Measurements from ENCODE around the gene C10orf90.

DNA sequence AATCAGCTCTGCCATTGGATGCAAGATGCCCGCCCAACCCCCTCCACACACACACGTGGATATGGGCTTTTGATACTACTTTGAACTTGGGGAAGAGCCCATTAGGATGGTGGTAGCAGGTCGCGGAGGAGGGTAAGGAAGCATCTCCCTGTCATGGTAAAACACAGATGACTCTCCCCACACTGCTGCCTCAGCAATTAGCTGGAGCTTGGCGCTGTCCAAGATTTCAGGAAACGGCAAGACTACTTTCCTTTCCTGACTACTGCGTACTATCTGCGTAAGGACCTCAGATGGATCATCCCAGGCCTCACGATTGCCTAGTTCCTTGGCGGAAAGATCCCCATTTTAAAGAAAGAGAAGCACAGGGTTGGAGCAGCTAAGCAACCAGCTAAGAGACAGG lies 134.3 kb downstream of the C10orf90 start:
- TF ChIP-seq, protein P1, sequence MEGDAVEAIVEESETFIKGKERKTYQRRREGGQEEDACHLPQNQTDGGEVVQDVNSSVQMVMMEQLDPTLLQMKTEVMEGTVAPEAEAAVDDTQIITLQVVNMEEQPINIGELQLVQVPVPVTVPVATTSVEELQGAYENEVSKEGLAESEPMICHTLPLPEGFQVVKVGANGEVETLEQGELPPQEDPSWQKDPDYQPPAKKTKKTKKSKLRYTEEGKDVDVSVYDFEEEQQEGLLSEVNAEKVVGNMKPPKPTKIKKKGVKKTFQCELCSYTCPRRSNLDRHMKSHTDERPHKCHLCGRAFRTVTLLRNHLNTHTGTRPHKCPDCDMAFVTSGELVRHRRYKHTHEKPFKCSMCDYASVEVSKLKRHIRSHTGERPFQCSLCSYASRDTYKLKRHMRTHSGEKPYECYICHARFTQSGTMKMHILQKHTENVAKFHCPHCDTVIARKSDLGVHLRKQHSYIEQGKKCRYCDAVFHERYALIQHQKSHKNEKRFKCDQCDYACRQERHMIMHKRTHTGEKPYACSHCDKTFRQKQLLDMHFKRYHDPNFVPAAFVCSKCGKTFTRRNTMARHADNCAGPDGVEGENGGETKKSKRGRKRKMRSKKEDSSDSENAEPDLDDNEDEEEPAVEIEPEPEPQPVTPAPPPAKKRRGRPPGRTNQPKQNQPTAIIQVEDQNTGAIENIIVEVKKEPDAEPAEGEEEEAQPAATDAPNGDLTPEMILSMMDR (IDR thresholded peaks at IDR 0.05; ENCODE audit: poor library complexity): no peak
- TF ChIP-seq EZH2 (IDR thresholded peaks at IDR 0.05; ENCODE audit: borderline replicate concordance) (no peak), EZH2phosphoT487 (IDR thresholded peaks at IDR 0.05; ENCODE audit: low read depth, severe bottlenecking, unreplicated experiment) (no peak)

Measured in hepatocyte (in vitro differentiated cells).